Activated CD4-positive, alpha-beta T cell treated with anti-CD3 and anti-CD28 coated beads, Interleukin-2, amount 50 U/mL, for 1 hour (primary cell): ENCODE measurements around the gene KRTAP1-3.
"Not testable (repeated sequence)": the region's sequence is repeated elsewhere in the genome, so short reads cannot be mapped to it uniquely, and the experiment has no call there.

Source experiments
- DNase-seq: peaks from one replicate; pipeline ENCODE4 v3.0.0-alpha.2; 2020

The KRTAP1-3 gene

DNA sequence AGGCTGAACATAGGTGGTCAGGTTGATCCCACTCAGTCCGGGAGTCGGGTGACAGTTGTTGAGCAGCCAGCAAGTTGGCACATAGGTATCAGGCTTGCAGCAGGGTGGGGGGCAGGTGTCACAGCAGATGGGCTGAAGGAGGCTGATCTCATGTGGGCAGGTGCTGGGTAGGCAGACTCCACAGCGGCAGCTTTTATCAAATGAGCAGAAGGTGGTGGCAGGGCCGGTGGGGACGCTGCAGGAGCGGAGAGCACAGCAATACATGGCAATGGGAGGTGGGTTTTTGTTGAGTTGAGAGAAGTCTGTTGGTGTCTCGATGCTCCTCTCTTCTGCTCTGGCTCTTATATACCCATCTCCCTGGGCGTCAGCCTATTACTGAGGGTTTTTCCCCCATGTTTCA, 25.9 kb downstream of the KRTAP1-3 start, which contains the start of gene KRTAP3-1:
Gene KRTAP3-1, minus strand, starts transcription at position 318 of the 400 bp plus-strand sequence. Its CDS starts 54 bp downstream, at position 264.
- DNase-seq = no peak

DNA sequence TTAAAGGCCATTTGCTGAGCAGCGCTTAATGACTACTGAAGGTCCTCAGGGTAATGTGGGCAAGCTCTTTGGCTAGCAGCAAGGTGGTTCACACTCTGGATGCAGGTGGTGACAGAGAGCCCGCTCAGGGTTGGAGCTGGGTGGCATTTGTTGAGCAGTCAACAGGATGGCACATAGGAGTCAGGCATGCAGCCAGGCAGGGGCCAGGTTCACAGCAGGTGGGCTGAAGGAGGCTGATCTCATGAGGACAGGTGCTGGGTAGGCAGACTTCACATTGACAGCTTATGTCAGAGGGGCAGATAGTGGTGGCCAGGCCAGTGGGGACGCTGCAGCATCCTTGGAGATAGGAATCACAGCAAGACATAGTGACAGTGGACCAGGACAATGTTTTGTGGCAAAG, 30.3 kb downstream of the KRTAP1-3 start:
- DNase-seq = no peak

DNA sequence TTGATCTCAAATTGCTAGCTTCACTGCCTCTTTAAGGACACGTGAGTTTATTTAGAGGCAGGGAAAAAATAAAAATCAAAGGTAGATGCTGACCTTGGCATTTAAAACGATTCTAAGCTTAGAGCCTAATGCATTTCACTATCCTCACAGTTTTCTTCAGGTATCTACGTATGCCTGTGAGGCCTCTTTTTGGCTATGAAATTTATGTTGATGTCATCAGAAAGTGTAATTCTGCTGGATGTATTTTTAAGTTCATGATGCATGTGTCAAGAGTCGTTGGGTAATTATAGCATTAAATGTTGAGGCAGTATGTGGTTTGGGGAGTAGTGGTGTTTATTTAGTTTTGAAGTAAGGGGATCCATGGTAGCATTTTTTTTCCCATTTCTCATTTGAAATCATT, 30.7 kb downstream of the KRTAP1-3 start:
- DNase-seq = no peak

DNA sequence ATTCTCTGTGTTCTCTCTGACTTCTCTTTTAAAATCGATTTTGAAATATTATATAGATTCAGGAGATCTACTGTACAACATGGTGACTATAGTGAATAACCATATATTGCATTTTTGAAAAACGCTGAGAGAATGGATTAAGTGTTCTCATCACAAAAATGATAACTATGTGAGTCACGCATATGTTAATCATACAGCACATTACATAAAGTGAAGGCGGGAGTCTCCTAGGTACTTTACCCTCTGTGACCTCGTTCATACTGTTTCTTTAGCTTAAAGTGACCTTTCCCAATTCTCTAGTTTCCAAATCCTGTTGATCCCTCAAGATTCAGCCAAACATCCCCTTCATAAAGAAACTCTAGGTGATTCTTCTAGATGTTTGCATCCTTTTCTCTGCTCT, 31.9 kb downstream of the KRTAP1-3 start:
- no peak for DNase-seq

DNA sequence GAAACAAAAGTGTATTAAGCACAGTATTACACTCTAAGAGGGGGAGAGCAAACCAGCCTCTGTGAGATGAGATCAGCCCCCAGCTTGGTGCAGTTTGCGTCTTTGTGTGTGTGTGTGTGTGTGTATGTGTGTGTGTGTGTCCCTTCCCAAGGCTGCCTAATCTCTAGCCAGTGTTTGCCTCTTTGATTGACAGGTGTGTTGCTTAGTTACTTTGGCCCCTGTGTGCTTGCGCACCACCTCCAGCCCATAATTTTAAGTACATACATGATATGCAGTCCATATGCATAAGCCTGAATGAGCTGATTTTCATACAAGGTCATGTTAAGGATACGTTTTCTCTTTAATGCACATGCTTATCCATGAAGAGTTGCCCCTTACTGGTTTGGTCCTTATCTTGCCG, 32.9 kb downstream of the KRTAP1-3 start:
- no peak for DNase-seq

DNA sequence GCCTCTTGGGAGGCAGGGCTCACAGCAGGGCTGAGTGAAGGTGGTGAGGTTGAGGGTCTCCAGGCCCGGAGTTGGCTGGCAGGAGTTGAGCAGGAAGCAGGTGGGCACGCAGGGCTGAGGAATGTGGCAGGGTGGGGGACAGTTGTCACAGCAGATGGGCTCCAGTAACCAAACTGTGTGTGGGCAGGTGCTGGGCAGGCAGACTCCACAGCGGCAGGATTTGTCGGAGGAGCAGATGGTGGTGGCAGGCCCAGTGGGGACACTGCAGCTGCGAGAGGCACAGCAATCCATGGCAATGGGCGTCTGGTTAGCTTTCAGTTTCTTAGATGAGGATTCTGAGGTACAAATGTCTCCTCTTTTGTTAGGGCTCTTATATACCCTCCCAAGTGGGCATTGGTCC, 35.1 kb downstream of the KRTAP1-3 start, which contains the start of gene KRTAP3-2:
Gene KRTAP3-2, minus strand, starts transcription at position 344 of the 400 bp plus-strand sequence. Its CDS starts 53 bp downstream, at position 291.
- DNase-seq = not testable (repeated sequence)

DNA sequence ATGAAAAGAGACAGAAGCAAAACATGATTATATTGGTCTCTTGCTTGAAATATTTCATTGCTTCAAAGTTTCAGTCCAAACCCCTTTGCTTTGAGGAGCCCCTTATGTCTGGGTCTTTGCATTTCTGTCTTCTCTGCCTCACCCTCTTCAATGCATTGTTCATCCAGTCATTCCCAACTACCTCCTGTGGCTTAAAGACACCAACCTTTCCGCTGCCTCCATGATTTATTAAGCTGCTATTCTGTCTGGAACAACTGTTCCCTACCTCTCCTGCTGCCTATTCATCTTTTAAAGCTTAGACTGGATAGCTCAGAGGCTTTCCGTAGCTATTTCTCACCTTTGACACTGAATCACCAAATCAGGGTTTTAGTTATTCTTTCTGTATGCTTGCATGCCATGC, 37.3 kb downstream of the KRTAP1-3 start:
- no peak for DNase-seq

DNA sequence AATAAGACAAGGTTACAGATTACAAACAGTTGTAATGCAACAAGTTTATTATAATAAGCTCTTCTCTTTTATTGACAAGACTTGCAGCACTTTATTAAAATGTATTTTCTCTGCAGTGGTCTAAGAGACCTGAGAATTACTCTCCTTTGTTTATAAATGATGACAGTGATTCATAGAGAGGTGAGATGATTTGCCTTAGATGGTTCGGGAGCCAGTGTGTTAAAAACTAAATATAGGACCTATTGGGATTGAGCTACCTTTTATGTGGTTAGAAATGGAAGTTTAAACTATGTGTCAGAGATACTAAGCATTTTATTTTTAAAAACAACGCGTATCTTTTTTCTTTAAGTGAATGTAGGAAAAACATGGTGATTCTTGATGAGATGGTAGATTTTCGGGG, 37.8 kb downstream of the KRTAP1-3 start:
- no peak for DNase-seq

DNA sequence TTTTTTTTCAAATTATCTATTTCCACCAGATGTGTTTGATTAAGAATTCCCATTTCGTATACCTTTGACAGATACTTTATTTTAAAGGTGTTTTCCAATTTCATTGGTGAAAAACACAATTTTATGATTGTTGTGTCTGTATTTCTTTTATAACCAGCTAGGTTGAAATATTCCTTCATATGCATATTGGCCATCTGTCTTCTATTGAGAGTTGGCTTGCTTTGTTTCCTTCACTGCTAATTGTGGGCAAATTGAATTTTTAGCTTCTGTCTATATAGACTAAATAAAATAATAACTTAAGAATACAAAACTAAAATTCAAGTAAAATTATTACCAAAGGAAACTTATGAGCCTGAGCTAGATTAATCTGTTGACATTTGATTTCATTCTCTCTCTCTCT, 39.6 kb downstream of the KRTAP1-3 start:
- DNase-seq = no peak

DNA sequence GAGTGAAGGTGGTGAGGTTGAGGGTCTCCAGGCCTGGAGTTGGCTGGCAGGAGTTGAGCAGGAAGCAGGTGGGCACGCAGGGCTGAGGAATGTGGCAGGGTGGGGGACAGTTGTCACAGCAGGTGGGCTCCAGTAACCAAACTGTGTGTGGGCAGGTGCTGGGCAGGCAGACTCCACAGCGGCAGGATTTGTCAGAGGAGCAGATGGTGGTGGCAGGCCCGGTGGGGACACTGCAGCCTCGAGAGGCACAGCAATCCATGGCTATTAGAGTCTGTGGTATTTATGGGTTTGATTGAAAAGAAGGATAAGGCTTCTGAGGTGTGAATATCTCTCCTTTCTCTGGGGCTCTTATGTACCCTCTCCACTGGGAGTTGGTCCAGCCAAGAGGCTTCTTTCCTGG, 40.8 kb downstream of the KRTAP1-3 start, which contains the start of gene KRTAP3-3:
Gene KRTAP3-3, minus strand, starts transcription at position 326 of the 400 bp plus-strand sequence. Its CDS starts 67 bp downstream, at position 259.
- no peak for DNase-seq

DNA sequence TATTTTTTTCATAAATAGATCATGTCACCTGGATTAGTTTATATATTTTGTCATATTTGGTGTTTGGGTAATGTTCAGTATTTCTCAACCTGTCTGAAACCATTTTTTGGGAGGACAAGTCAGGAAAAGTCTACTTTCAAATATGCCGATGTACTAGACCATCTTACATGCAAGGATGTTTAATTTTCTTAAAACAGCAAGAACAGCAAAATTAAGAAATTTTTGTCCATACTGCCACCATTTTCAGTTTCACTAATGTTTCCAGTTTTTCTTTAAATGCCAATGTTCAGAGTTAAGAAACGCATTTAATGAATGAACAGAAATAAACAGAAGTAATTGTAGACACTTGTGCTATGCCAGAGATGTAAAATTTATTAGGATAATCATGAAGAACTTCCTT, 41.6 kb downstream of the KRTAP1-3 start:
- DNase-seq = no peak

DNA sequence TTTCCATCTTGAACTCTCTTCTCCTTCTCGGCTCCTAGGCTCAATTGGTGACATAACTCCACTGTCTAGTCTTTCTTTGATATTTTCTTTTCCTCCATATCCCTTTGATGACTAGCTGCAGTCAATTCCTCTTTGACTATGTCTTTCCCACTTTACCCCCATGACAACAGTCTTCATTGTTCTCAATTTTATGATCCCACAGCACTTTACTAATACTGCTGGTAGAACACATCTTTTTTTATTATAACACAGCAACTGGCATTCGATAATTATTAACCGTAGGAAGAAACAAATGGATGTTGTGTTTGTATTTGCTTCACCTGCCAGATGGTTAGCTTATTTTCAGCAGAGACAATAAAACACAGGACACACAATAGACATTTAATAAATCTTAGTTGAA, 42.0 kb downstream of the KRTAP1-3 start:
- DNase-seq = no peak

DNA sequence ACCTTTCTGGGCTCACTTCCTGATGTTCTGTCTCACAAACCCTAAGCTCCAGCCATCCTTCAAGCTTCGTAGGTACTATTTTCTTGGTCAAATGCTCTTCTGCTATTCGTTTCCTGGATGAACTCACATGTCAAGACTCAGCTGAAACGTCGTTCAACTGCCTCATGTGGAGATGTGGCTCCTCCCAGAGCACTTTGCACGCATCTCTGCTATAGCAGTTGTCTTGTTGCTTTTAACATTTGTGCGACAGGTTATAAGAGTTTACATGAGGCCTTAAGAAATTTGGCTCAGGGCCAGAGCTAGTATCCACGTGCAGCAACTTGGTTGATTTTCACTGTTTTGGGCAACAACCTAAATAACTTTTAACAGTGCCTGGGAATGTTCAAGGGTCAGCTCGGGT, 47.8 kb downstream of the KRTAP1-3 start:
- DNase-seq = no peak

DNA sequence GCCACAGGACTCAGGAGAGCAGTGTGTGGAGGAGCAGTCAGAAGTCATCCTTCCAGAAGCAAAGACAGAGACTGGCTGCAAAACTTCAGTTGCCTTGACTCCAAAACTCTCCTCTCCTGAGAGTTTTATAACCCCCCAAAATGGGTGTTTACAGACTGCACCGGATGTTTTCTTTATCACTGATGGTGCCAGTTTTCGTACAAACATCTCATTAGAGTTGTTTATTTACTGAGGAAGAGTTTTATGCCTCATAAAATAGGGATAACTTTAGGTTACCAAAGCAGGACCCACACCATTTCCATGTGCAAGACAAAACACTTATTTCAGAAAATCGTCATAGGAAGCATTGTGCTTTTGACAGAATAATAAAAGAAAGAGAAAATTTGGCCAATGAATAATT, 50.4 kb downstream of the KRTAP1-3 start, which contains the start of gene KRT40:
Gene KRT40, minus strand, starts transcription at position 101 of the 400 bp plus-strand sequence. Its CDS starts 53 bp downstream, at position 48.
- DNase-seq = no peak
